CD4-positive, alpha-beta memory T cell (primary cell): ENCODE results near the gene FASN. TPM values are rescaled to one million over a fixed set of nuclear protein-coding genes. Genes with fewer than 3 reads are reported as not detected.
A peak's percentile ranks its signal among the peaks of the same experiment; 100 is the strongest.

Experiments
- CTCF ChIA-PET: fragments of 350-600 bp; sonication (Branson Sonifier 250); formaldehyde crosslinking; loops from one replicate; lab custom pipeline; 2021; ENCODE audit warnings: inconsistent platforms; ENCODE audit not compliant: partially characterized antibody; lab: Charles Lee
- POLR2A ChIA-PET: fragments of 350-600 bp; sonication (Branson Sonifier 250); formaldehyde crosslinking; loops from one replicate; lab custom pipeline; 2021; ENCODE audit not compliant: partially characterized antibody; lab: Charles Lee
- DNase-seq, 5 donors: peaks; one replicate each; pipeline versions ENCODE4 v3.0.0 to v3.0.0-alpha.2; 2020 to 2022; ENCODE audit warnings: mixed read lengths in 1 of 5
- H3K27ac ChIP-seq: one replicate; pipeline ENCODE4 v1.7.0; 2013; ENCODE audit warnings: low read depth, low read length
- H3K27me3 ChIP-seq: 2 replicates; pipeline ENCODE4 v1.7.0; 2013; ENCODE audit warnings: mild to moderate bottlenecking, low read length, moderate library complexity; ENCODE audit not compliant: insufficient read depth
- H3K36me3 ChIP-seq: 2 replicates; pipeline ENCODE4 v1.7.0; 2013; ENCODE audit warnings: mild to moderate bottlenecking, low read length, moderate library complexity; ENCODE audit not compliant: insufficient read depth
- H3K4me1 ChIP-seq: 2 replicates; pipeline ENCODE4 v1.7.0; 2013; ENCODE audit warnings: mild to moderate bottlenecking, low read length, moderate library complexity; ENCODE audit not compliant: insufficient read depth
- H3K4me3 ChIP-seq, 2 donors: one replicate each; pipeline ENCODE4 v1.7.0; 2013; ENCODE audit warnings: low read length in 2 of 2, mild to moderate bottlenecking in 1 of 2
- H3K9me3 ChIP-seq, 2 donors: one replicate each; pipeline ENCODE4 v1.7.0; 2013; ENCODE audit warnings: low read length in 2 of 2, control low read depth in 1 of 2; ENCODE audit not compliant: control insufficient read depth in 1 of 2
- H3K27ac Mint-ChIP-seq, 7 donors: one replicate each; pipeline ENCODE4 v1.8.0; 2020 to 2021; ENCODE audit warnings: mixed read lengths in 7 of 7, mild to moderate bottlenecking in 6 of 7, inconsistent platforms in 3 of 7, moderate library complexity in 3 of 7
- H3K27me3 Mint-ChIP-seq, 2 donors: one replicate each; pipeline ENCODE4 v1.8.0; 2020 to 2021; ENCODE audit warnings: mixed read lengths in 2 of 2
- H3K36me3 Mint-ChIP-seq, 2 donors: one replicate each; pipeline ENCODE4 v1.8.0; 2020 to 2021; ENCODE audit warnings: mixed read lengths in 2 of 2, inconsistent platforms in 1 of 2, mild to moderate bottlenecking in 1 of 2
- H3K4me1 Mint-ChIP-seq, 4 donors: one replicate each; pipeline ENCODE4 v1.8.0; 2020 to 2021; ENCODE audit warnings: mixed read lengths in 4 of 4, mild to moderate bottlenecking in 1 of 4
- H3K4me3 Mint-ChIP-seq, 8 donors: one replicate each; pipeline ENCODE4 v1.8.0; 2020 to 2021; ENCODE audit warnings: mixed read lengths in 8 of 8, mild to moderate bottlenecking in 7 of 8, moderate library complexity in 6 of 8, inconsistent platforms in 3 of 8
- H3K9me3 Mint-ChIP-seq, 8 donors: one replicate each; pipeline ENCODE4 v1.8.0; 2020 to 2021; ENCODE audit warnings: mixed read lengths in 8 of 8, mild to moderate bottlenecking in 5 of 8, inconsistent platforms in 3 of 8, moderate library complexity in 1 of 8
- intact Hi-C: fragments of 100-400 bp; cut with micrococcal nuclease; formaldehyde crosslinking; loops from one replicate; pipeline ENCODE4 v1.15.1; 2023
- polyA plus RNA-seq, 2 donors: library from polyadenylated mRNA; unstranded; fragments of 300-500 nt; fragmentation: Illumina TruSeq; gene quantifications; one replicate each; pipeline ENCODE4 v1.2.3, GENCODE V29; 2021
- total RNA-seq, 2 experiments: library from RNA; stranded (reverse); gene quantifications; one replicate each; pipeline ENCODE4 v1.2.3, GENCODE V29; 2021

FASN gene
- total and polyA plus RNA-seq, 4 experiments from 2014 or later, result 0.03 to 27.7 (median 15.0) TPM

GRCh38 chr17:82092995-82093751 is 4.9 kb downstream of the FASN start:
- Mint-ChIP-seq H3K27ac (no peak overlapping the region), H3K27me3 (no peaks in the 10 kb centered on the region), H3K4me1 (peaks cover 0 to 11% (median under 1%) of the 10 kb centered on the region in 4 donors), H3K4me3 (no peak overlapping the region), H3K36me3 (peaks cover 3 to 15% of the 10 kb centered on the region in 2 donors), H3K9me3 (no peaks in the 10 kb centered on the region)
- DNase-seq, result no peak
- no peak overlapping the region for H3K4me3 ChIP-seq
- peaks cover 11% of the 10 kb centered on the region for H3K4me1 ChIP-seq
- no peak overlapping the region for H3K27ac ChIP-seq
- H3K9me3 ChIP-seq, result no peaks in the 10 kb centered on the region
- CTCF ChIA-PET, result no interaction called here
- POLR2A ChIA-PET, result no interaction called here
- H3K36me3 ChIP-seq, result peaks cover 36% of the 10 kb centered on the region
- H3K27me3 ChIP-seq, result no peaks in the 10 kb centered on the region
- intact Hi-C loops, result no loop called here

- Histone ChIP-seq H3K4me3 (no peak overlapping the region), H3K4me1 (peaks cover 11% of the 10 kb centered on the region), H3K27ac (no peak overlapping the region), H3K27me3 (no peaks in the 10 kb centered on the region), H3K36me3 (peaks cover 41% of the 10 kb centered on the region), H3K9me3 (no peaks in the 10 kb centered on the region)
- POLR2A ChIA-PET, result no interaction called here
- CTCF ChIA-PET, result no interaction called here
- Mint-ChIP-seq H3K36me3 (peaks cover 3 to 17% of the 10 kb centered on the region in 2 donors), H3K27me3 (no peaks in the 10 kb centered on the region), H3K27ac (no peak overlapping the region), H3K4me1 (peaks cover 0 to 11% (median under 1%) of the 10 kb centered on the region in 4 donors), H3K9me3 (no peaks in the 10 kb centered on the region), H3K4me3 (no peak overlapping the region)
- intact Hi-C loops, result no loop called here
- peak in 1 of 5 donors; percentile 31 for DNase-seq
These were observed 5.4 kb downstream of the FASN start for GRCh38 chr17:82092628-82092994.

GRCh38 chr17:82092094-82092586 is 5.9 kb downstream of the FASN start:
- intact Hi-C loops, result no loop called here

GRCh38 chr17:82091264-82092066 is 6.6 kb downstream of the FASN start:
- Mint-ChIP-seq H3K27ac (no peak overlapping the region), H3K4me1 (peaks cover 0 to 7% (median under 1%) of the 10 kb centered on the region in 4 donors), H3K9me3 (no peaks in the 10 kb centered on the region), H3K27me3 (no peaks in the 10 kb centered on the region), H3K36me3 (peaks cover 3 to 17% of the 10 kb centered on the region in 2 donors), H3K4me3 (no peak overlapping the region)
- Histone ChIP-seq H3K27ac (no peak overlapping the region), H3K27me3 (no peaks in the 10 kb centered on the region), H3K4me3 (no peak overlapping the region), H3K36me3 (peaks cover 50% of the 10 kb centered on the region), H3K4me1 (peaks cover 4% of the 10 kb centered on the region), H3K9me3 (no peaks in the 10 kb centered on the region)
- DNase-seq, result no peak
- ChIA-PET POLR2A (interaction anchor here (1.4 kb wide), 1 partner anchor 15 kb away, joined by 4 read pairs; no protein-coding TSS in a partner anchor), CTCF (no interaction called here)
- intact Hi-C loops, result no loop called here

More at GRCh38 chr17:82092094-82092586, 5.9 kb downstream of the FASN start:
- no peak overlapping the region for H3K4me3 ChIP-seq
- ChIA-PET POLR2A (no interaction called here), CTCF (no interaction called here)
- no peak overlapping the region for H3K27ac ChIP-seq
- Mint-ChIP-seq H3K9me3 (no peaks in the 10 kb centered on the region), H3K4me3 (no peak overlapping the region), H3K36me3 (peaks cover 3 to 17% of the 10 kb centered on the region in 2 donors), H3K27me3 (no peaks in the 10 kb centered on the region), H3K27ac (peak overlapping the region in 1 of 7 donors; percentile 15), H3K4me1 (peaks cover 0 to 11% (median under 1%) of the 10 kb centered on the region in 4 donors)
- DNase-seq, result no peak
- no peaks in the 10 kb centered on the region for H3K9me3 ChIP-seq
- H3K27me3 ChIP-seq, result no peaks in the 10 kb centered on the region
- peaks cover 45% of the 10 kb centered on the region for H3K36me3 ChIP-seq
- peaks cover 10% of the 10 kb centered on the region for H3K4me1 ChIP-seq

- ChIA-PET POLR2A (interaction anchor here (1.4 kb wide), 2 partner anchors 15 to 23 kb away, joined by 3 to 4 read pairs; no protein-coding TSS in a partner anchor), CTCF (no interaction called here)
- H3K27me3 ChIP-seq, result no peaks in the 10 kb centered on the region
- Mint-ChIP-seq H3K27me3 (no peaks in the 10 kb centered on the region), H3K4me3 (no peak overlapping the region), H3K27ac (no peak overlapping the region), H3K9me3 (no peaks in the 10 kb centered on the region), H3K4me1 (no peaks in the 10 kb centered on the region), H3K36me3 (peaks cover 3 to 18% of the 10 kb centered on the region in 2 donors)
- no peak overlapping the region for H3K4me3 ChIP-seq
- no peaks in the 10 kb centered on the region for H3K4me1 ChIP-seq
- no peak for DNase-seq
- no peaks in the 10 kb centered on the region for H3K9me3 ChIP-seq
- intact Hi-C loops, result no loop called here
- H3K27ac ChIP-seq, result no peak overlapping the region
- peaks cover 52% of the 10 kb centered on the region for H3K36me3 ChIP-seq
These were observed 7.3 kb downstream of the FASN start for GRCh38 chr17:82090549-82091263.

- H3K4me3 ChIP-seq, result no peak overlapping the region
- Mint-ChIP-seq H3K4me1 (no peaks in the 10 kb centered on the region), H3K27ac (no peak overlapping the region), H3K4me3 (no peak overlapping the region), H3K9me3 (no peaks in the 10 kb centered on the region), H3K36me3 (peaks cover 3 to 18% of the 10 kb centered on the region in 2 donors), H3K27me3 (no peaks in the 10 kb centered on the region)
- no peaks in the 10 kb centered on the region for H3K9me3 ChIP-seq
- H3K27me3 ChIP-seq, result no peaks in the 10 kb centered on the region
- POLR2A ChIA-PET, result interaction anchor here (1.4 kb wide), 2 partner anchors 16 to 23 kb away, joined by 3 to 4 read pairs; no protein-coding TSS in a partner anchor
- no peaks in the 10 kb centered on the region for H3K4me1 ChIP-seq
- CTCF ChIA-PET, result no interaction called here
- intact Hi-C loops, result no loop called here
- H3K27ac ChIP-seq, result no peak overlapping the region
- peaks cover 52% of the 10 kb centered on the region for H3K36me3 ChIP-seq
- DNase-seq, result no peak
These were observed 8.1 kb downstream of the FASN start for GRCh38 chr17:82089723-82090548.
